Peyer's patch (tissue), 4 donors: Measurements from ENCODE around the gene DNAJC7.

Experiments used
- CTCF ChIP-seq, 6 experiments: fragments of 450-650 bp in 4 of 6; fragments of 200-600 bp in 2 of 6; sonication (generic) in 1 of 6; IDR thresholded peaks; one replicate each; pipeline ENCODE4 v1.5.1; 2017 to 2019; ENCODE audit warnings: antibody characterized with exemption in 6 of 6, mild to moderate bottlenecking in 3 of 6, moderate library complexity in 1 of 6
- POLR2A ChIP-seq, 2 donors: fragments of 450-650 bp; IDR thresholded peaks; one replicate each; pipeline ENCODE4 v1.5.1; 2017; ENCODE audit warnings: antibody characterized with exemption in 2 of 2, mild to moderate bottlenecking in 2 of 2, moderate library complexity in 2 of 2

GRCh38 chr17:42027590-42027889 lies 10.3 kb upstream of the DNAJC7 start:
- TF ChIP-seq POLR2A (IDR thresholded peaks at IDR 0.05) (no peak), CTCF (IDR thresholded peaks at IDR 0.05) (no peak)
